HK-2 (cell line): Measurements from ENCODE around the gene MOCS2.

ENCODE experiments used
- DNase-seq: peaks from one replicate; pipeline ENCODE4 v3.0.0-alpha.2; 2018; ENCODE audit not compliant: unreplicated experiment

Gene MOCS2

GRCh38 chr5:53048248-53048647 lies 61.3 kb downstream of the MOCS2 start:
- no peak for DNase-seq
